K562 (cell line): ENCODE measurements around the gene SIRT3. TPM values are rescaled to one million over a fixed set of nuclear protein-coding genes. Genes with fewer than 3 reads are reported as not detected.

Experiments used
- ATAC-seq: fragments of 200-7000 bp; cut with Tn5 transposase; 3 replicates; pipeline ENCODE4 v1.9.1; 2020; ENCODE audit warnings: moderate library complexity
- BruUV-seq: library from RNA; stranded (reverse); fragments of 400-500 nt; replicated peaks from 2 replicates; lab custom pipeline; 2021; lab: Mats Ljungman, UMichigan
- CTCF ChIA-PET: fragments of 300-600 bp; formaldehyde crosslinking; extraction: SDS; loops from one replicate; lab custom pipeline; 2021; ENCODE audit warnings: low intra/inter-chr PET ratio; lab: Yijun Ruan, JAX
- POLR2A ChIA-PET: fragments of 300-600, 350-650 bp; sonication (Branson Sonifier 250); formaldehyde crosslinking; extraction: SDS; loops from one replicate; lab custom pipeline; 2021; ENCODE audit warnings: antibody characterized with exemption, inconsistent platforms; lab: Yijun Ruan, JAX
- DNase-seq, 4 experiments: peaks; one replicate each; pipeline versions ENCODE4 v3.0.0 to v3.0.0-alpha.2; 2011 to 2018; ENCODE audit warnings: low spot score in 3 of 4, mixed read lengths in 3 of 4; ENCODE audit errors: extremely low read depth in 1 of 4
- FAIRE-seq: peaks from 2 replicates; lab custom pipeline; 2011; peaks lifted over from hg19 to GRCh38; lab: Jason Lieb, UNC
- H2AFZ ChIP-seq: 2 replicates; pipeline ENCODE4 v1.6.0; 2011; ENCODE audit warnings: low read depth, low read length, control low read depth, inconsistent platforms
- H3K27ac ChIP-seq: fragments of 200-600 bp; 3 replicates; pipeline ENCODE4 v1.8.0; 2011; ENCODE audit warnings: low read depth, mild to moderate bottlenecking, control low read depth, inconsistent platforms, low read length, moderate library complexity, mixed read lengths; ENCODE audit errors: extremely low read depth
- H3K27me3 ChIP-seq, 2 experiments: fragments of 300-600 bp in 1 of 2; 2 replicates in 1 of 2; 3 replicates in 1 of 2; pipeline versions ENCODE4 v1.6.0 to v1.8.0; 2011; ENCODE audit warnings: inconsistent platforms in 2 of 2, low read length in 2 of 2, mild to moderate bottlenecking in 1 of 2, mixed read lengths in 1 of 2, moderate library complexity in 1 of 2; ENCODE audit not compliant: control insufficient read depth in 2 of 2, insufficient read depth in 2 of 2
- H3K36me3 ChIP-seq: fragments of 300-600 bp; 3 replicates; pipeline ENCODE4 v1.8.0; 2011; ENCODE audit warnings: mild to moderate bottlenecking, low read length, inconsistent platforms; ENCODE audit not compliant: control insufficient read depth, insufficient read depth
- H3K4me1 ChIP-seq, 2 experiments: fragments of 200-600 bp in 1 of 2; replicated peaks in 1 of 2; 2 replicates in 1 of 2; 3 replicates in 1 of 2; pipeline versions ENCODE4 v1.5.1 to v1.8.0; 2011; ENCODE audit warnings: inconsistent platforms in 2 of 2, low read length in 2 of 2, mild to moderate bottlenecking in 1 of 2, mixed read lengths in 1 of 2, moderate library complexity in 1 of 2; ENCODE audit not compliant: control insufficient read depth in 2 of 2, insufficient read depth in 2 of 2
- H3K4me2 ChIP-seq: 2 replicates; pipeline ENCODE4 v1.6.1; 2011; ENCODE audit warnings: low read length, control low read depth, inconsistent platforms, mixed read lengths; ENCODE audit not compliant: insufficient read depth
- H3K4me3 ChIP-seq: fragments of 200-600 bp; sonication (generic), shearing (Covaris generic); 2 replicates; pipeline ENCODE4 v1.5.1; 2016; ENCODE audit warnings: control low read depth, inconsistent platforms
- H3K79me2 ChIP-seq: fragments of 200-600 bp; 3 replicates; pipeline ENCODE4 v1.8.0; 2011; ENCODE audit warnings: low read length, inconsistent platforms; ENCODE audit not compliant: control insufficient read depth, insufficient read depth
- H3K9ac ChIP-seq, 2 experiments: 2 replicates each; pipeline versions ENCODE4 v1.6.0 to v1.6.1; 2011; ENCODE audit warnings: low read depth in 2 of 2, low read length in 2 of 2, control low read depth in 1 of 2, inconsistent platforms in 1 of 2, mild to moderate bottlenecking in 1 of 2, mixed read lengths in 1 of 2; ENCODE audit not compliant: insufficient read depth in 1 of 2
- H3K9me1 ChIP-seq: one replicate; pipeline ENCODE4 v1.6.0; 2011; ENCODE audit warnings: inconsistent platforms, mild to moderate bottlenecking, low read length, moderate library complexity; ENCODE audit not compliant: control insufficient read depth, insufficient read depth
- H3K9me3 ChIP-seq: replicated peaks from 2 replicates; pipeline ENCODE4 v1.5.1; 2011; ENCODE audit warnings: low read depth, low read length, inconsistent platforms; ENCODE audit not compliant: control insufficient read depth, insufficient read depth
- H4K20me1 ChIP-seq: replicated peaks from 2 replicates; pipeline ENCODE4 v1.6.1; 2011; ENCODE audit warnings: low read length, inconsistent platforms, mixed read lengths; ENCODE audit not compliant: control insufficient read depth, insufficient read depth
- HNRNPUL1 ChIP-seq: fragments of 200-400 bp; formaldehyde crosslinking; IDR thresholded peaks from 2 replicates; pipeline ENCODE4 v1.6.1; 2017; ENCODE audit warnings: low read length
- POLR2B ChIP-seq: fragments of 450-650 bp; IDR thresholded peaks from 2 replicates; pipeline ENCODE4 v1.6.1; 2018; ENCODE audit warnings: low read depth; ENCODE audit not compliant: partially characterized antibody
- TAF9B ChIP-seq: fragments of 450-650 bp; IDR thresholded peaks from 2 replicates; pipeline ENCODE4 v1.6.1; 2018; ENCODE audit warnings: mild to moderate bottlenecking; ENCODE audit not compliant: partially characterized antibody
- ZFPM2 ChIP-seq: fragments of 250-450 bp; sonication (Bioruptor Pico); IDR thresholded peaks from 2 replicates; pipeline ENCODE4 v1.5.1; 2022; ENCODE audit warnings: mild to moderate bottlenecking
- ZNF354B ChIP-seq: fragments of 250-450 bp; sonication (Bioruptor Pico); IDR thresholded peaks from 2 replicates; pipeline ENCODE4 v1.4.0; 2020
- WGBS: fragments of 100-300 bp; shearing (Covaris generic); methylation state at CpG from one replicate; pipeline ENCODE4 v1.1.6; 2016; ENCODE audit warnings: low coverage, mixed read lengths; ENCODE audit not compliant: insufficient coverage; ENCODE audit errors: missing lambda C conversion rate; 5-methylcytosine and 5-hydroxymethylcytosine counted together
- in situ Hi-C: fragments of 300-500 bp; cut with MboI; formaldehyde crosslinking; loops from 4 replicates; pipeline ENCODE4 v1.15.0; 2018; ENCODE audit warnings: inconsistent platforms, mixed read lengths
- intact Hi-C: fragments of 100-400 bp; cut with micrococcal nuclease; formaldehyde crosslinking; loops from 2 replicates; pipeline ENCODE4 v1.14.2; 2022
- polyA plus RNA-seq, 8 experiments: library from polyadenylated mRNA; depleted of rRNA in 4 of 8; stranded (reverse) in 5 of 8; unstranded in 3 of 8; fragments of >200 nt; fragmentation: Nextera tagmentation in 2 of 8; fragmentation: Illumina TruSeq in 1 of 8; extraction: Ambion mirVana in 2 of 8; extraction: Trizol in 1 of 8; gene quantifications; 2 replicates each; pipeline versions ENCODE4 v1.2.1 to v1.2.3, GENCODE V29; 2011 to 2014; ENCODE audit warnings: inconsistent platforms in 1 of 8, missing spikeins in 1 of 8
- total RNA-seq, 7 experiments: library from RNA; depleted of rRNA in 6 of 7; stranded (reverse); fragments of >200 nt in 6 of 7; fragmentation: Illumina TruSeq in 2 of 7; extraction: Trizol in 2 of 7; gene quantifications; 2 replicates each; pipeline versions ENCODE4 v1.2.1 to v1.2.3, GENCODE V29; 2011 to 2021; ENCODE audit warnings: low replicate concordance in 1 of 7
- TF ChIP-seq, protein P1 (sequence below): fragments of 450-650 bp; formaldehyde crosslinking; IDR thresholded peaks from 2 replicates; pipeline ENCODE4 v1.4.0; 2020; ENCODE audit warnings: mild to moderate bottlenecking, moderate library complexity

The SIRT3 gene
- total and polyA plus RNA-seq, 9 of the 15 experiments (the other 6 are each of a cell fraction or from before 2014, with no cell fraction given) = 1.9 to 27.5 (median 14.5) TPM

DNA sequence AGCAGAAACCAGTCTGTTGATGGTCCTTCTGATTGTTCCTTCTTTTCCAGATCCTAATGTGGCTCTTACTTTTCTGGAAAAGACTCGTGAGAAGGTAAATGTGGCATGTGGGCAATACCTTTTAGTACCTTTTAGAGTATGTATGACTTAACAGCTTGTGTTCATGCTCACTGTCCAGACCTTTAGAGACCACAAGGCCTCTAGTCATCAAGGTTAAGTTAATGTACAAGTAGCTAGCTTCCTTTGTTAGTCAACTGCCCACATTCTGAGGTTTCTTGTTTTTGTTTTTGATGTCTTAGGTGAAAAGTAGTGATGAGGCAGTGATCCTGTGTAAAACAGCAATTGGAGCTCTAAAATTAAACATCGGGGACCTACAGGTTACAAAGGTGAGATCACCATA lies 8.2 kb upstream of the SIRT3 start:
- no peak for DNase-seq
- ChIA-PET POLR2A (interaction anchor here (0.6 to 1.1 kb wide), 2 partner anchors 11 to 41 kb away, joined by 3 read pairs; no protein-coding TSS in a partner anchor), CTCF (no interaction called here)
- no peaks in the 10 kb centered on the region for H3K27me3 ChIP-seq
- ATAC-seq = no peak
- H3K9me1 ChIP-seq = no peaks in the 10 kb centered on the region
- no peak for TF ChIP-seq POLR2B
- no peak for TF ChIP-seq HNRNPUL1
- TF ChIP-seq, all 486 proteins: peak for 0
- no peaks in the 10 kb centered on the region; a peak in 1 of 5 replicates for H3K4me1 ChIP-seq
- H3K79me2 ChIP-seq = peaks cover 31% of the 10 kb centered on the region
- FAIRE-seq = no peak
- in situ Hi-C loops (no loop called here), intact Hi-C loops (no loop called here)
- H3K4me2 ChIP-seq = no peak overlapping the region
- H3K36me3 ChIP-seq = peaks cover 95% of the 10 kb centered on the region
- H3K27ac ChIP-seq = no peak overlapping the region
- no peaks in the 10 kb centered on the region for H4K20me1 ChIP-seq
- no TSS peak for BruUV-seq
- no peaks in the 10 kb centered on the region for H3K9me3 ChIP-seq
- H2AFZ ChIP-seq = no peak overlapping the region
- no peak overlapping the region for H3K4me3 ChIP-seq
- H3K9ac ChIP-seq = no peak overlapping the region
- 97% methylated on average over 2 of the region's 2 CpGs for WGBS

DNA sequence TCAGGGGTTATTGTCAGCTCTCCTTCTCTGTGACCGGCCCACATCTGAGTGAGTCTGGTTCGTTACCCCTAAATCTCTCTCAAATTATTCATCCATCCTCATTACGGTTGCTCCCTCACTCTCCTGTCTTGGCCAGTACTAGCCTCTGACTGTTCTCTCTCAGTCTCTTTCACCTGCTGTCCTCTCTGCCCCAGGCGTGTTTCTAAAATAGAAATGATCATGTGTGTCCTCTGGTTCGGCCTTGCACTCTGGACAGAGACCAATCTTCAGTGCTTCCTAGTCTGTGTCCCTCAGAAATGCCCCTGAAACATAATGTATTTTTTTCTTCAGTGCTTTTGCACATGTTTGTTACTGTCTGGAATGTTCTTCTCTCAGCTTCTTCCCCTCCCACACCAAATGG lies 5.5 kb upstream of the SIRT3 start:
- TF ChIP-seq, protein P1, sequence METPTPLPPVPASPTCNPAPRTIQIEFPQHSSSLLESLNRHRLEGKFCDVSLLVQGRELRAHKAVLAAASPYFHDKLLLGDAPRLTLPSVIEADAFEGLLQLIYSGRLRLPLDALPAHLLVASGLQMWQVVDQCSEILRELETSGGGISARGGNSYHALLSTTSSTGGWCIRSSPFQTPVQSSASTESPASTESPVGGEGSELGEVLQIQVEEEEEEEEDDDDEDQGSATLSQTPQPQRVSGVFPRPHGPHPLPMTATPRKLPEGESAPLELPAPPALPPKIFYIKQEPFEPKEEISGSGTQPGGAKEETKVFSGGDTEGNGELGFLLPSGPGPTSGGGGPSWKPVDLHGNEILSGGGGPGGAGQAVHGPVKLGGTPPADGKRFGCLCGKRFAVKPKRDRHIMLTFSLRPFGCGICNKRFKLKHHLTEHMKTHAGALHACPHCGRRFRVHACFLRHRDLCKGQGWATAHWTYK (CRISPR knock-in tag) = no peak
- TF ChIP-seq ZNF354B (CRISPR knock-in tag) (no peak), ZFPM2 (CRISPR knock-in tag) (no peak), TAF9B (no peak)
- TF ChIP-seq, all 486 proteins: peak for 0
- no peak overlapping the region for H3K9ac ChIP-seq
- 94% methylated on average over 5 of the region's 5 CpGs for WGBS
- no peak overlapping the region; the same call in 2 of the 3 replicates for H3K27ac ChIP-seq
- H3K4me1 ChIP-seq = peaks cover 8 to 12% of the 10 kb centered on the region in 2 experiments; a peak in 4 of 5 replicates
- no peak for DNase-seq
- H4K20me1 ChIP-seq = peaks cover 10% of the 10 kb centered on the region; the same call in 1 of the 2 replicates
- H2AFZ ChIP-seq = no peak overlapping the region
- H3K36me3 ChIP-seq = peaks cover 84% of the 10 kb centered on the region
- no peaks in the 10 kb centered on the region for H3K9me1 ChIP-seq
- no peak overlapping the region for H3K4me2 ChIP-seq
- no peaks in the 10 kb centered on the region for H3K27me3 ChIP-seq
- intact Hi-C loops (no loop called here), in situ Hi-C loops (no loop called here)
- H3K4me3 ChIP-seq = no peak overlapping the region
- peaks cover 58% of the 10 kb centered on the region for H3K79me2 ChIP-seq
- CTCF ChIA-PET = no interaction called here
- no peak for FAIRE-seq
- no peaks in the 10 kb centered on the region for H3K9me3 ChIP-seq
- POLR2A ChIA-PET = interaction anchor here (1.3 kb wide), 1 partner anchor 100 kb away, joined by 3 read pairs; no protein-coding TSS in a partner anchor
- no peak for ATAC-seq
- BruUV-seq = no TSS peak
